Panc1 (cell line): Measurements from ENCODE around the gene KLHL3.

Experiments used
- POLR2AphosphoS5 ChIP-seq: IDR thresholded peaks from 2 replicates; pipeline ENCODE4 v1.6.1; 2012; ENCODE audit warnings: mild to moderate bottlenecking, low read depth, low read length, moderate library complexity
- SIN3A ChIP-seq: IDR thresholded peaks from 2 replicates; pipeline ENCODE4 v1.6.1; 2012; ENCODE audit warnings: low read depth, mild to moderate bottlenecking, low read length, moderate library complexity, borderline replicate concordance; ENCODE audit not compliant: insufficient read depth
- TCF7L2 ChIP-seq: IDR thresholded peaks from 2 replicates; pipeline ENCODE4 v1.6.1; 2011; ENCODE audit warnings: mild to moderate bottlenecking, low read depth, low read length, inconsistent platforms
- TF ChIP-seq, protein P1 (sequence below): fragments of 450-650 bp; IDR thresholded peaks from 2 replicates; pipeline ENCODE4 v1.5.1; 2017; ENCODE audit warnings: mild to moderate bottlenecking
- TF ChIP-seq, protein P2 (sequence below), 2 experiments: IDR thresholded peaks; 2 replicates each; pipeline ENCODE4 v1.6.1; 2011 to 2012; ENCODE audit warnings: low read depth in 2 of 2, control low read depth in 1 of 2, low read length in 1 of 2, mild to moderate bottlenecking in 1 of 2, moderate library complexity in 1 of 2; ENCODE audit not compliant: insufficient read depth in 1 of 2

GRCh38 chr5:137666901-137667300 lies 69.0 kb downstream of the KLHL3 start:
- TF ChIP-seq POLR2AphosphoS5 (no peak), SIN3A (no peak), TCF7L2 (no peak)
- TF ChIP-seq, protein P1, sequence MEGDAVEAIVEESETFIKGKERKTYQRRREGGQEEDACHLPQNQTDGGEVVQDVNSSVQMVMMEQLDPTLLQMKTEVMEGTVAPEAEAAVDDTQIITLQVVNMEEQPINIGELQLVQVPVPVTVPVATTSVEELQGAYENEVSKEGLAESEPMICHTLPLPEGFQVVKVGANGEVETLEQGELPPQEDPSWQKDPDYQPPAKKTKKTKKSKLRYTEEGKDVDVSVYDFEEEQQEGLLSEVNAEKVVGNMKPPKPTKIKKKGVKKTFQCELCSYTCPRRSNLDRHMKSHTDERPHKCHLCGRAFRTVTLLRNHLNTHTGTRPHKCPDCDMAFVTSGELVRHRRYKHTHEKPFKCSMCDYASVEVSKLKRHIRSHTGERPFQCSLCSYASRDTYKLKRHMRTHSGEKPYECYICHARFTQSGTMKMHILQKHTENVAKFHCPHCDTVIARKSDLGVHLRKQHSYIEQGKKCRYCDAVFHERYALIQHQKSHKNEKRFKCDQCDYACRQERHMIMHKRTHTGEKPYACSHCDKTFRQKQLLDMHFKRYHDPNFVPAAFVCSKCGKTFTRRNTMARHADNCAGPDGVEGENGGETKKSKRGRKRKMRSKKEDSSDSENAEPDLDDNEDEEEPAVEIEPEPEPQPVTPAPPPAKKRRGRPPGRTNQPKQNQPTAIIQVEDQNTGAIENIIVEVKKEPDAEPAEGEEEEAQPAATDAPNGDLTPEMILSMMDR: no peak
- TF ChIP-seq, protein P2, sequence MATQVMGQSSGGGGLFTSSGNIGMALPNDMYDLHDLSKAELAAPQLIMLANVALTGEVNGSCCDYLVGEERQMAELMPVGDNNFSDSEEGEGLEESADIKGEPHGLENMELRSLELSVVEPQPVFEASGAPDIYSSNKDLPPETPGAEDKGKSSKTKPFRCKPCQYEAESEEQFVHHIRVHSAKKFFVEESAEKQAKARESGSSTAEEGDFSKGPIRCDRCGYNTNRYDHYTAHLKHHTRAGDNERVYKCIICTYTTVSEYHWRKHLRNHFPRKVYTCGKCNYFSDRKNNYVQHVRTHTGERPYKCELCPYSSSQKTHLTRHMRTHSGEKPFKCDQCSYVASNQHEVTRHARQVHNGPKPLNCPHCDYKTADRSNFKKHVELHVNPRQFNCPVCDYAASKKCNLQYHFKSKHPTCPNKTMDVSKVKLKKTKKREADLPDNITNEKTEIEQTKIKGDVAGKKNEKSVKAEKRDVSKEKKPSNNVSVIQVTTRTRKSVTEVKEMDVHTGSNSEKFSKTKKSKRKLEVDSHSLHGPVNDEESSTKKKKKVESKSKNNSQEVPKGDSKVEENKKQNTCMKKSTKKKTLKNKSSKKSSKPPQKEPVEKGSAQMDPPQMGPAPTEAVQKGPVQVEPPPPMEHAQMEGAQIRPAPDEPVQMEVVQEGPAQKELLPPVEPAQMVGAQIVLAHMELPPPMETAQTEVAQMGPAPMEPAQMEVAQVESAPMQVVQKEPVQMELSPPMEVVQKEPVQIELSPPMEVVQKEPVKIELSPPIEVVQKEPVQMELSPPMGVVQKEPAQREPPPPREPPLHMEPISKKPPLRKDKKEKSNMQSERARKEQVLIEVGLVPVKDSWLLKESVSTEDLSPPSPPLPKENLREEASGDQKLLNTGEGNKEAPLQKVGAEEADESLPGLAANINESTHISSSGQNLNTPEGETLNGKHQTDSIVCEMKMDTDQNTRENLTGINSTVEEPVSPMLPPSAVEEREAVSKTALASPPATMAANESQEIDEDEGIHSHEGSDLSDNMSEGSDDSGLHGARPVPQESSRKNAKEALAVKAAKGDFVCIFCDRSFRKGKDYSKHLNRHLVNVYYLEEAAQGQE (IDR thresholded peaks at IDR 0.05; ENCODE audit: insufficient read depth in 1 of 2, low read depth in 2 of 2, low read length in 1 of 2): no peak
